PFSK-1 (cell line): Measurements from ENCODE around the gene ERBB4.

Experiments
- FOXP2 ChIP-seq: optimal IDR thresholded peaks from 2 replicates; pipeline ENCODE3; 2011; ENCODE audit warnings: borderline replicate concordance, control low read depth, inconsistent platforms; ENCODE audit not compliant: insufficient read depth; ENCODE audit errors: extremely low read length, extremely low read depth
- POLR2AphosphoS5 ChIP-seq: IDR thresholded peaks from 2 replicates; pipeline ENCODE4 v1.6.1; 2012; ENCODE audit warnings: low read depth, mild to moderate bottlenecking, control low read depth, low read length, moderate library complexity
- SIN3A ChIP-seq: IDR thresholded peaks from 2 replicates; pipeline ENCODE4 v1.6.1; 2012; ENCODE audit warnings: mild to moderate bottlenecking, low read length, moderate library complexity, borderline replicate concordance; ENCODE audit not compliant: insufficient read depth
- TAF1 ChIP-seq: IDR thresholded peaks from 2 replicates; pipeline ENCODE4 v1.6.1; 2012; ENCODE audit warnings: low read length, control low read depth, borderline replicate concordance; ENCODE audit not compliant: insufficient read depth
- TF ChIP-seq, protein P1 (sequence below), 2 experiments: IDR thresholded peaks; 2 replicates each; pipeline versions ENCODE4 v1.6.1 to v1.8.0; 2011 to 2012; ENCODE audit warnings: low read depth in 2 of 2, low read length in 2 of 2, control low read depth in 1 of 2, inconsistent platforms in 1 of 2, mild to moderate bottlenecking in 1 of 2, moderate library complexity in 1 of 2; ENCODE audit not compliant: insufficient read depth in 1 of 2

The ERBB4 gene

DNA sequence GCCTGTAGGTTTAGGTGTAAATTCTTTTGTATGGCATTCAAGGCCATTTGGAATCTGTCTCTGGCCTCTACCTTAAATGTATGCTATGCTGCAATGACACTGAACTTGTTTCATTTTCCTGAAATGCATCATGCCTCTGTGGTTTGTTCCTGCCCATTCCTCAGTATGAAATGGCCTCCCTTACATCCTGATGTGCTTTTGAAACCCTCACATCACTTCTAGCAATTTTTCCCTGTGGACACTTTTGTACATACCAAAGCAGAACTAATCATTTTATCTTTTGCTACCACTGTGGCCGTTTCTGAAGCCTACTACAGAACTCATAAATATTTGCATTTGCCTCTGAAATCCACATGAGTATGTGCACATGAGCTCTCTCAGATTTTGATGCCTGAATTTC is 557.2 kb downstream of the ERBB4 start:
- TF ChIP-seq FOXP2 (no peak), POLR2AphosphoS5 (no peak), TAF1 (no peak), SIN3A (no peak)
- TF ChIP-seq, protein P1, sequence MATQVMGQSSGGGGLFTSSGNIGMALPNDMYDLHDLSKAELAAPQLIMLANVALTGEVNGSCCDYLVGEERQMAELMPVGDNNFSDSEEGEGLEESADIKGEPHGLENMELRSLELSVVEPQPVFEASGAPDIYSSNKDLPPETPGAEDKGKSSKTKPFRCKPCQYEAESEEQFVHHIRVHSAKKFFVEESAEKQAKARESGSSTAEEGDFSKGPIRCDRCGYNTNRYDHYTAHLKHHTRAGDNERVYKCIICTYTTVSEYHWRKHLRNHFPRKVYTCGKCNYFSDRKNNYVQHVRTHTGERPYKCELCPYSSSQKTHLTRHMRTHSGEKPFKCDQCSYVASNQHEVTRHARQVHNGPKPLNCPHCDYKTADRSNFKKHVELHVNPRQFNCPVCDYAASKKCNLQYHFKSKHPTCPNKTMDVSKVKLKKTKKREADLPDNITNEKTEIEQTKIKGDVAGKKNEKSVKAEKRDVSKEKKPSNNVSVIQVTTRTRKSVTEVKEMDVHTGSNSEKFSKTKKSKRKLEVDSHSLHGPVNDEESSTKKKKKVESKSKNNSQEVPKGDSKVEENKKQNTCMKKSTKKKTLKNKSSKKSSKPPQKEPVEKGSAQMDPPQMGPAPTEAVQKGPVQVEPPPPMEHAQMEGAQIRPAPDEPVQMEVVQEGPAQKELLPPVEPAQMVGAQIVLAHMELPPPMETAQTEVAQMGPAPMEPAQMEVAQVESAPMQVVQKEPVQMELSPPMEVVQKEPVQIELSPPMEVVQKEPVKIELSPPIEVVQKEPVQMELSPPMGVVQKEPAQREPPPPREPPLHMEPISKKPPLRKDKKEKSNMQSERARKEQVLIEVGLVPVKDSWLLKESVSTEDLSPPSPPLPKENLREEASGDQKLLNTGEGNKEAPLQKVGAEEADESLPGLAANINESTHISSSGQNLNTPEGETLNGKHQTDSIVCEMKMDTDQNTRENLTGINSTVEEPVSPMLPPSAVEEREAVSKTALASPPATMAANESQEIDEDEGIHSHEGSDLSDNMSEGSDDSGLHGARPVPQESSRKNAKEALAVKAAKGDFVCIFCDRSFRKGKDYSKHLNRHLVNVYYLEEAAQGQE (IDR thresholded peaks at IDR 0.05; ENCODE audit: insufficient read depth in 1 of 2, low read depth in 2 of 2, low read length in 2 of 2) = no peak

DNA sequence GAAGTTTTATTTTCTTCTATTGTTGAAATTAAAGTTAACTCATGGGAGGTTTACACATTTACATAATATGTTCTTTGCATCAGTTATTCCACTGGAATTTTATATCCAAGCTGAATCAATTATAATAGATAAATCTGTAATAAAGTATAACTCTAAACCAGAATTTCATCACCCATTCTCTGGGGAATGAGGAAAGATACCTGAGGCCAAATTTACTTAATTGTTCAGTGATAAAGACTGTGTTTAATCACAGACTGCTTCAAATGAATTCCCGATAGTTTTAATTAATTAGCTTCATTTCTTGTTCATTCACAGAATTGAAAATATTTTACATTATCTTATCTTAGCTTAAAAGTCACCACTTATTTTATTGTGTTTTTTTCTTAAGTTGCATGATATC is 562.5 kb downstream of the ERBB4 start:
- TF ChIP-seq FOXP2 (no peak), POLR2AphosphoS5 (no peak), SIN3A (no peak), TAF1 (no peak)
- TF ChIP-seq, protein P1 (IDR thresholded peaks at IDR 0.05; ENCODE audit: insufficient read depth in 1 of 2, low read depth in 2 of 2, low read length in 2 of 2) = no peak

DNA sequence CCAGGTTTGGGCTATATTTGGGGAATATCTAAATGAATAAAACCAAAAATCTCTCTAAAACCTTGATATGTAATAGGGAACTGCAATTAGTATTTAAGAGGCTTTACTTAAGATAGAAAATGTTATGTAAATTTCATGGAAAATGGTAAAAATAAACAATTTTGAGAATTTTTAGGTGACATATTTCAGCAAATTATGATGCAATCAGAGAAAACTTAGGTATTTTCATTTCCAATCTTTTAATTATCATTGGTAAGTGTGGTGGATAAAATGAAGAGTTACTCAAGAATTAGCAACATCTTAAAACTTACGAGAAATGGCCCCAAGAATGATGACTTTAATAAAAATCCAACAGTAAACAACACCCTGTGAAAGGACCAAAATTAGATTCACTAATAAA is 571.4 kb downstream of the ERBB4 start:
- TF ChIP-seq SIN3A = no peak
- TF ChIP-seq FOXP2 = no peak
- TF ChIP-seq, protein P1 (IDR thresholded peaks at IDR 0.05; ENCODE audit: insufficient read depth in 1 of 2, low read depth in 2 of 2, low read length in 2 of 2) = no peak
- TF ChIP-seq POLR2AphosphoS5 = no peak
- TF ChIP-seq TAF1 = no peak

DNA sequence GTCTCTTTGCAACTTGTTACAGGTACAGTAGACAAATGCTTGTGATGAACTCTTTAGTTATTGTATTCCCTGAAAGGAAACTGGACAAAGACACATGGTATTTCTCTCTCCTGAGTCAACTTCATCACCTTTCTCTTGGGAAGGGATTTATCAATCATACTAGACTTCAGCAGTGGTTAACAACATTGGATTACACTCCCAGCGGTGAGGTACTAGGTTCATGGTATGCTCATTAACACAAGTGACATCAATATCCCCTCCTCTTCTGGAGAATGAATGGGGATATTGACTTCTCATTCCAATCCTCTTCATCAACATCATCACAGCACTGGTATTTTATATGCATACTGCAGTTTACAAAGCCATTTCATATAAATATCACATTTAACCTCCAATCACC is 574.6 kb downstream of the ERBB4 start:
- TF ChIP-seq TAF1 = no peak
- TF ChIP-seq POLR2AphosphoS5 = no peak
- TF ChIP-seq, protein P1 (IDR thresholded peaks at IDR 0.05; ENCODE audit: insufficient read depth in 1 of 2, low read depth in 2 of 2, low read length in 2 of 2) = no peak
- no peak for TF ChIP-seq SIN3A
- TF ChIP-seq FOXP2 = no peak

DNA sequence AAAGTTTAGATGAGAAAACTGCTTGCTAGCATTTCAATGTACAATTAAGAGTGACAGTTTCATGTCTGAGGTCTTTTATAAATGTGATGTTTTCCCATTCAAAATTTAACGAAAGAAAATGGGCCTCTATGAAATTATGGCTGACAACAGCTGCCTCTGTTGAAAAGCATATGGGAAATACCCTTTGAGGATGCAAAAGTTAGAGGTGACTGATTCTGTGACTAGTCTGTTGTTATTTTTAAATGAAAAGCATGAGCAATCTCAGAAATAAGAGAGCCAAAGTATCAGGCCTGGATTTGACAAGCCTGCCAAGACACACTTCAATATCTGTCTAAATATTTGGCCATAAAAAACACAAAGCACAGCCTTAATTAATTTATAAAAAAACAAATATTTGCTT is 580.8 kb downstream of the ERBB4 start:
- TF ChIP-seq TAF1 (no peak), POLR2AphosphoS5 (no peak), FOXP2 (no peak), SIN3A (no peak)
